Measurements from ENCODE around the gene CFAP298.

Gene CFAP298

GRCh38 chr21:32612075-32612998 is at the start of gene CFAP298 (continued):
- peak; percentile 96 for TF ChIP-seq ZBTB10 (tag by site-specific recombination; IDR thresholded peaks at IDR 0.05)
- TF ChIP-seq ZNF596 (tag by site-specific recombination; IDR thresholded peaks at IDR 0.05), result no peak
- no peak for TF ChIP-seq ZNF571 (tag by site-specific recombination; IDR thresholded peaks at IDR 0.05)
- no peak for TF ChIP-seq ATF2 (tag by site-specific recombination; IDR thresholded peaks at IDR 0.05; ENCODE audit: low read depth)
- TF ChIP-seq ZFP37 (tag by site-specific recombination; IDR thresholded peaks at IDR 0.05), result peak; percentile 92; the same call in 1 of the 2 replicates
- TF ChIP-seq AEBP2 (tag by site-specific recombination; IDR thresholded peaks at IDR 0.05; ENCODE audit: borderline replicate concordance), result no peak
- peak; percentile 80 for TF ChIP-seq ZSCAN4 (tag by site-specific recombination; IDR thresholded peaks at IDR 0.05)
- TF ChIP-seq TCF7L2 (IDR thresholded peaks at IDR 0.05; ENCODE audit: borderline replicate concordance, low read depth, low read length), result no peak
- peak; percentile 90 for TF ChIP-seq KLF17 (tag by site-specific recombination; IDR thresholded peaks at IDR 0.05)
- no peak for TF ChIP-seq ZNF776 (tag by site-specific recombination; IDR thresholded peaks at IDR 0.05; ENCODE audit: borderline replicate concordance)
- TF ChIP-seq MEIS1 (CRISPR knock-in tag; IDR thresholded peaks at IDR 0.05; ENCODE audit: borderline replicate concordance), result no peak
- TF ChIP-seq OSR2 (tag by site-specific recombination; IDR thresholded peaks at IDR 0.05), result peak; percentile 51; the same call in 1 of the 2 replicates
- peak; percentile 65; the same call in 1 of the 2 replicates for TF ChIP-seq ZNF280D (tag by site-specific recombination; IDR thresholded peaks at IDR 0.05)
- TF ChIP-seq ZNF416 (tag by site-specific recombination; IDR thresholded peaks at IDR 0.05), result no peak
- peak; percentile 64 for TF ChIP-seq KLF1 (tag by site-specific recombination; IDR thresholded peaks at IDR 0.05)
- TF ChIP-seq ZNF837 (tag by site-specific recombination; IDR thresholded peaks at IDR 0.05), result no peak
- peak; percentile 42; the same call in 1 of the 2 replicates for TF ChIP-seq FEZF1 (tag by site-specific recombination; IDR thresholded peaks at IDR 0.05)
- TF ChIP-seq ZNF404 (tag by site-specific recombination; IDR thresholded peaks at IDR 0.05), result no peak
- no peak for TF ChIP-seq GLIS2 (tag by site-specific recombination; IDR thresholded peaks at IDR 0.05)
- peak; percentile 98 for TF ChIP-seq ZNF660 (tag by site-specific recombination; IDR thresholded peaks at IDR 0.05)
- TF ChIP-seq ELK4 (IDR thresholded peaks at IDR 0.05; ENCODE audit: borderline replicate concordance, low read depth, low read length), result peak; percentile 52; the same call in 1 of the 2 replicates
- peak; percentile 14; the same call in 1 of the 2 replicates for TF ChIP-seq ZFP3 (tag by site-specific recombination; IDR thresholded peaks at IDR 0.05; ENCODE audit: low read depth)
- TF ChIP-seq ZNF768 (tag by site-specific recombination; IDR thresholded peaks at IDR 0.05), result no peak
